ENCODE results near the gene CISH. TPM values are rescaled to one million over a fixed set of nuclear protein-coding genes. Genes with fewer than 3 reads are reported as not detected.

CISH gene
- total RNA-seq, 1 experiment from 2014 or later = 1.7 TPM

DNA sequence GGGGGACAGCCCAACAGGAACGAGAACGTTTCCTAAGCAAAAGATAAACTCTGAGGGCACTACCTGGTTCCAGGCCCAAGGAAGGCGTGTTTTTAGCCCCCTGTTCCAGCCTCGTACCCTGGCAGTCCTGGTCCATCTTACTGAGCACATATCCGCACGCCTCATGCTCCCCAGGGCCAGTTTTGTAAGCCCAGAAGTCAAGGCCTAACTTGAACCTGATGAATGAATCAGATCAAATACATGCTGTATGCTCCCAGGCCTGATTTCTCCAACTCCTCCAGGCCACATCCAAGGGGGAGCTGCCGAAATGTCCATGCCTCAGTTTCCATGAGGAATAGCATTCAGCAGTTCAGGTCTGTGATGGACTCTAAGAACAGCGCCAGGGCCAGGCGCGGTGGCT lies 48.8 kb upstream of the CISH start:
- H3T11ph ChIP-seq (ENCODE audit: low read length) = no peak overlapping the region
- H4K8ac ChIP-seq (replicated peaks; ENCODE audit: insufficient read length, low read depth, low read length) = no peak overlapping the region
- H3K9me3 ChIP-seq (ENCODE audit: control insufficient read depth, low read depth, low read length) = no peaks in the 10 kb centered on the region
- Mint-ChIP-seq H3K36me3 (ENCODE audit: insufficient read depth in 1 of 3, low read depth in 3 of 3) (no peaks in the 10 kb centered on the region; a peak in 1 of 7 replicates), H3K4me1 (peaks cover 2 to 3% of the 10 kb centered on the region in 2 experiments; a peak in 3 of 4 replicates), H3K27me3 (ENCODE audit: low read depth) (peaks cover 20% of the 10 kb centered on the region), H3K27ac (no peak overlapping the region), H3K4me3 (no peak overlapping the region), H3K9me3 (no peaks in the 10 kb centered on the region; a peak in 1 of 5 replicates)
- H4K20me1 ChIP-seq (ENCODE audit: control insufficient read depth, insufficient read depth, insufficient read length) = no peaks in the 10 kb centered on the region
- no peak overlapping the region for H2BK120ac ChIP-seq (ENCODE audit: low read depth, low read length, poor library complexity, severe bottlenecking)
- H3K4me1 ChIP-seq (ENCODE audit: insufficient read depth, low read length) = no peaks in the 10 kb centered on the region
- no peaks in the 10 kb centered on the region for H3K23me2 ChIP-seq (ENCODE audit: insufficient read length, low read depth, low read length, poor library complexity, severe bottlenecking)
- no peaks in the 10 kb centered on the region for H3K27me3 ChIP-seq (ENCODE audit: insufficient read depth, low read length)
- H3K18ac ChIP-seq (ENCODE audit: insufficient read length, low read depth, low read length) = no peak overlapping the region
- H2BK15ac ChIP-seq (ENCODE audit: low read depth, low read length) = no peak overlapping the region
- peak; percentile 15 for DNase-seq
- no peak overlapping the region for H3K23ac ChIP-seq (ENCODE audit: insufficient read length, low read depth, low read length)
- no CpG with 5 or more reads among the region's 10 CpGs for WGBS (ENCODE audit: extremely low coverage, insufficient read length, low lambda C conversion rate)
- TF ChIP-seq, protein P1, sequence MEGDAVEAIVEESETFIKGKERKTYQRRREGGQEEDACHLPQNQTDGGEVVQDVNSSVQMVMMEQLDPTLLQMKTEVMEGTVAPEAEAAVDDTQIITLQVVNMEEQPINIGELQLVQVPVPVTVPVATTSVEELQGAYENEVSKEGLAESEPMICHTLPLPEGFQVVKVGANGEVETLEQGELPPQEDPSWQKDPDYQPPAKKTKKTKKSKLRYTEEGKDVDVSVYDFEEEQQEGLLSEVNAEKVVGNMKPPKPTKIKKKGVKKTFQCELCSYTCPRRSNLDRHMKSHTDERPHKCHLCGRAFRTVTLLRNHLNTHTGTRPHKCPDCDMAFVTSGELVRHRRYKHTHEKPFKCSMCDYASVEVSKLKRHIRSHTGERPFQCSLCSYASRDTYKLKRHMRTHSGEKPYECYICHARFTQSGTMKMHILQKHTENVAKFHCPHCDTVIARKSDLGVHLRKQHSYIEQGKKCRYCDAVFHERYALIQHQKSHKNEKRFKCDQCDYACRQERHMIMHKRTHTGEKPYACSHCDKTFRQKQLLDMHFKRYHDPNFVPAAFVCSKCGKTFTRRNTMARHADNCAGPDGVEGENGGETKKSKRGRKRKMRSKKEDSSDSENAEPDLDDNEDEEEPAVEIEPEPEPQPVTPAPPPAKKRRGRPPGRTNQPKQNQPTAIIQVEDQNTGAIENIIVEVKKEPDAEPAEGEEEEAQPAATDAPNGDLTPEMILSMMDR (conservative IDR thresholded peaks at IDR 0.05) = 0 out of 3 replicates have a peak, but pooled peaks have one; percentile 14
- H2BK5ac ChIP-seq (ENCODE audit: insufficient read length, low read length) = no peak overlapping the region
- H2AFZ ChIP-seq (ENCODE audit: low read length) = no peak overlapping the region
- no peak overlapping the region for H2BK20ac ChIP-seq (ENCODE audit: low read depth, low read length, poor library complexity, severe bottlenecking)
- no peaks in the 10 kb centered on the region for H3K79me1 ChIP-seq (ENCODE audit: insufficient read depth, low read depth, low read length, poor library complexity, severe bottlenecking)
- H3K4me2 ChIP-seq (ENCODE audit: insufficient read depth, insufficient read length, low read length) = no peak overlapping the region
- H4K91ac ChIP-seq (ENCODE audit: insufficient read length, low read depth, low read length) = no peak overlapping the region
- no peak overlapping the region for H4K5ac ChIP-seq (ENCODE audit: insufficient read length, low read depth, low read length)
- H3K56ac ChIP-seq (ENCODE audit: insufficient read length, low read depth, low read length) = no peak overlapping the region
- no peak overlapping the region for H2AK5ac ChIP-seq (ENCODE audit: insufficient read length, low read length)
- no peak overlapping the region for H3K14ac ChIP-seq (ENCODE audit: insufficient read depth, low read length)
- no peak overlapping the region for H2BK12ac ChIP-seq (ENCODE audit: insufficient read length, low read depth, low read length)
- no peak overlapping the region for H3K4ac ChIP-seq (ENCODE audit: low read depth, low read length)
- no peak overlapping the region for H3K27ac ChIP-seq (ENCODE audit: insufficient read length, low read depth, low read length)
- H3K9ac ChIP-seq (ENCODE audit: extremely low read depth, insufficient read length, low read length) = no peak overlapping the region
- no peaks in the 10 kb centered on the region for H3K79me2 ChIP-seq (ENCODE audit: insufficient read depth, low read length)

All from H9 (cell line).